Measurements from ENCODE around the gene IFNGR2.
"Not testable (repeated sequence)": the region's sequence is repeated elsewhere in the genome, so short reads cannot be mapped to it uniquely, and the experiment has no call there.

Gene IFNGR2

DNA sequence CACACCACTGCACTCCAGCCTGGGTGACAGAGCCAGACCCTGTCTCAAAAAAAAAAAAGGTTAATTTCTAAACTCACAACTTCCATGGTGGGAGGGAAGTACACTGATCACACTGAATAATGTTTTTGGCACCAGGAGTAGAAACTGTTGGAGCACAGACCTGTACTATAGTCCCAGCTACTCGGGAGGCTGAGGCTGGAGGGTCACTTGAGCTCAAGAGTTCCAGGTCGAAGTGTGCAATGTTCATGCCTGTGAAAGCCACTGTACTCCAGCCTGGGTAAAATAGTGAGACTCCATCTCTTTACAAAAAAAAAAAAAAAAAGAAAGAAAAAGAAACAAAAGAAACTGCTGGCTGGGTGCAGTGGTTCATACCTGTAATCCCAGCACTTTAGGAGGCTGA lies 41.3 kb downstream of the IFNGR2 start:
- H3K4me1 ChIP-seq (ENCODE audit: control insufficient read depth, insufficient read depth, low read length): peaks cover 17% of the 10 kb centered on the region
- no peaks in the 10 kb centered on the region for H3K36me3 ChIP-seq (ENCODE audit: control insufficient read depth, insufficient read depth, low read length, severe bottlenecking)
- no peak overlapping the region for H3K4me3 ChIP-seq (ENCODE audit: low read length)
- no peak for DNase-seq (ENCODE audit: low read depth)
- no peaks in the 10 kb centered on the region for H3K27me3 ChIP-seq (replicated peaks; ENCODE audit: control insufficient read depth, insufficient read depth, low read length)
- no peaks in the 10 kb centered on the region for H3K9me3 ChIP-seq (ENCODE audit: control insufficient read depth, low read length)
- H3K9ac ChIP-seq (ENCODE audit: low read length): peak overlapping the region; percentile 22

GRCh38 chr21:33446620-33447019 lies 43.4 kb downstream of the IFNGR2 start:
- not testable (repeated sequence) for H3K9ac ChIP-seq (ENCODE audit: low read length); DNase-seq (ENCODE audit: low read depth); H3K27me3 ChIP-seq (replicated peaks; ENCODE audit: control insufficient read depth, insufficient read depth, low read length); H3K36me3 ChIP-seq (ENCODE audit: control insufficient read depth, insufficient read depth, low read length, severe bottlenecking); H3K9me3 ChIP-seq (ENCODE audit: control insufficient read depth, low read length); H3K4me3 ChIP-seq (ENCODE audit: low read length)
- peaks cover 32% of the 10 kb centered on the region for H3K4me1 ChIP-seq (ENCODE audit: control insufficient read depth, insufficient read depth, low read length)

GRCh38 chr21:33449616-33450015 lies 46.4 kb downstream of the IFNGR2 start:
- Histone ChIP-seq H3K4me3 (ENCODE audit: low read length) (no peak overlapping the region), H3K9me3 (ENCODE audit: control insufficient read depth, low read length) (no peaks in the 10 kb centered on the region), H3K9ac (ENCODE audit: low read length) (no peak overlapping the region), H3K4me1 (ENCODE audit: control insufficient read depth, insufficient read depth, low read length) (peaks cover 29% of the 10 kb centered on the region), H3K27me3 (replicated peaks; ENCODE audit: control insufficient read depth, insufficient read depth, low read length) (no peaks in the 10 kb centered on the region), H3K36me3 (ENCODE audit: control insufficient read depth, insufficient read depth, low read length, severe bottlenecking) (peaks cover 7% of the 10 kb centered on the region)
- no peak for DNase-seq (ENCODE audit: low read depth)

DNA sequence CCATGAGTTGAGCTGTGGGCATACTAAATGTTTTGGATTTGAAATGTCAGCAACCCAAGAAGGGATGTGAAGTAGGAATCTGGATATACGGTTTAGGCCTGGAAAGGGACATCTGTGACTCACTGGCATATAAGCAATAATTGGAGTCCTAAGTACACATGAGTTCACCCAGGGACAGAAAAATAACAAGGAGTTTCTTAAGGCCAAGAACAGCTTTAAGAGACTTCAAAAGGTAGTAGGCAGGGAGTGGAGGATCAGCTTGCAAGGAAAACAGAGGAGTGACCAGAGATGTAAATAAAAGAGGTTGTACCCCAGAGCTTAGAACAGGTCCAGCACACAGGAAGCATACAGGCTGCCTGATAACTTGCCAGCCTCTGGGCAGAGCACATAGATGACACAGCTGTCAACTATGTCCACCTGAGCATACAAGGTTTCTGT lies 48.4 kb downstream of the IFNGR2 start:
- Histone ChIP-seq H3K9ac (ENCODE audit: low read length) (no peak overlapping the region), H3K4me3 (ENCODE audit: low read length) (no peak overlapping the region), H3K4me1 (ENCODE audit: control insufficient read depth, insufficient read depth, low read length) (peaks cover 32% of the 10 kb centered on the region), H3K27me3 (replicated peaks; ENCODE audit: control insufficient read depth, insufficient read depth, low read length) (no peaks in the 10 kb centered on the region), H3K9me3 (ENCODE audit: control insufficient read depth, low read length) (no peaks in the 10 kb centered on the region), H3K36me3 (ENCODE audit: control insufficient read depth, insufficient read depth, low read length, severe bottlenecking) (peaks cover 16% of the 10 kb centered on the region)
- peak; percentile 20 for DNase-seq (ENCODE audit: low read depth)

GRCh38 chr21:33452362-33452761 lies 49.1 kb downstream of the IFNGR2 start:
- H3K9ac ChIP-seq (ENCODE audit: low read length): no peak overlapping the region
- H3K27me3 ChIP-seq (replicated peaks; ENCODE audit: control insufficient read depth, insufficient read depth, low read length): no peaks in the 10 kb centered on the region
- no peak for DNase-seq (ENCODE audit: low read depth)
- H3K9me3 ChIP-seq (ENCODE audit: control insufficient read depth, low read length): no peaks in the 10 kb centered on the region
- H3K4me3 ChIP-seq (ENCODE audit: low read length): no peak overlapping the region
- peaks cover 23% of the 10 kb centered on the region for H3K36me3 ChIP-seq (ENCODE audit: control insufficient read depth, insufficient read depth, low read length, severe bottlenecking)
- H3K4me1 ChIP-seq (ENCODE audit: control insufficient read depth, insufficient read depth, low read length): peaks cover 32% of the 10 kb centered on the region

- H3K4me1 ChIP-seq (ENCODE audit: control insufficient read depth, insufficient read depth, low read length): peaks cover 18% of the 10 kb centered on the region
- no peaks in the 10 kb centered on the region for H3K9me3 ChIP-seq (ENCODE audit: control insufficient read depth, low read length)
- H3K9ac ChIP-seq (ENCODE audit: low read length): peak overlapping the region; percentile 21
- peaks cover 31% of the 10 kb centered on the region for H3K36me3 ChIP-seq (ENCODE audit: control insufficient read depth, insufficient read depth, low read length, severe bottlenecking)
- no peak overlapping the region for H3K4me3 ChIP-seq (ENCODE audit: low read length)
- no peaks in the 10 kb centered on the region for H3K27me3 ChIP-seq (replicated peaks; ENCODE audit: control insufficient read depth, insufficient read depth, low read length)
- no peak for DNase-seq (ENCODE audit: low read depth)
Observed at GRCh38 chr21:33455686-33456446, 52.7 kb downstream of the IFNGR2 start.

GRCh38 chr21:33458861-33459260 lies 55.6 kb downstream of the IFNGR2 start:
- peaks cover 8% of the 10 kb centered on the region for H3K4me1 ChIP-seq (ENCODE audit: control insufficient read depth, insufficient read depth, low read length)
- H3K4me3 ChIP-seq (ENCODE audit: low read length): no peak overlapping the region
- H3K9ac ChIP-seq (ENCODE audit: low read length): no peak overlapping the region
- DNase-seq (ENCODE audit: low read depth): no peak
- H3K9me3 ChIP-seq (ENCODE audit: control insufficient read depth, low read length): no peaks in the 10 kb centered on the region
- peaks cover 32% of the 10 kb centered on the region for H3K36me3 ChIP-seq (ENCODE audit: control insufficient read depth, insufficient read depth, low read length, severe bottlenecking)
- H3K27me3 ChIP-seq (replicated peaks; ENCODE audit: control insufficient read depth, insufficient read depth, low read length): no peaks in the 10 kb centered on the region

DNA sequence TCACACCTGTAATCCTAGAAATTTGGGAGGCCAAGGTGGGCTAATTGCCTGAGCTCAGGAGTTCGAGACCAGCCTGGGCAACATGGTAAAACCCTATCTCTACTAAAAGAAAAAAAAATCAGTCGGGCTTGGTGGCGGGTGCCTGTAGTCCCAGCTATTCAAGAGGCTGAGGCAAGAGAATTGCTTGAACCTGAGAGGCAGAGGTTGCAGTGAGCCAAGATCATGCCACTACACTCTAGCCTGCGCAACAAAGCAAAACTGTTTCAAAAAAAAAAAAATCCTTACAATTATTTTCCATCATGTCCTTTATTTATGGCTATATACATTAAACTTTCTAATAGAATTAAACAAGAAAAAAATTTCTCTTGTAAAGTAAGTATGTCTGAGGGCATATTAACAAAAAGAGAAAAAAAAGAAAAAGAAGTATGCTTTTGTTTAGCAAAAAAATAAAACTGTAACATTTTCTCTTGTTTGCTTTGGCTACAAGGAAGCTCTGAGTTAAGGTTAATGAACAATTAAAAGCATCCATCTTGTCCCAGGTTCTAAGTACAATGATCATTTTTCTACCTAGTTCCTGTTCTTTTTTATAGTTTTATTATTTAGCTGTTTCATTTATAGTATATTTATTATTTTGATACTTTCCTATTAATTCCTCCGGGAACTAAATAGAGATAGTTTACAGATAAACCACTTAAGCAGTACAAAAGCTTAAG lies 58.5 kb downstream of the IFNGR2 start:
- Histone ChIP-seq H3K9me3 (ENCODE audit: control insufficient read depth, low read length) (no peaks in the 10 kb centered on the region), H3K36me3 (ENCODE audit: control insufficient read depth, insufficient read depth, low read length, severe bottlenecking) (peaks cover 37% of the 10 kb centered on the region), H3K9ac (ENCODE audit: low read length) (no peak overlapping the region), H3K27me3 (replicated peaks; ENCODE audit: control insufficient read depth, insufficient read depth, low read length) (no peaks in the 10 kb centered on the region), H3K4me3 (ENCODE audit: low read length) (no peak overlapping the region), H3K4me1 (ENCODE audit: control insufficient read depth, insufficient read depth, low read length) (no peaks in the 10 kb centered on the region)
- DNase-seq (ENCODE audit: low read depth): no peak

DNA sequence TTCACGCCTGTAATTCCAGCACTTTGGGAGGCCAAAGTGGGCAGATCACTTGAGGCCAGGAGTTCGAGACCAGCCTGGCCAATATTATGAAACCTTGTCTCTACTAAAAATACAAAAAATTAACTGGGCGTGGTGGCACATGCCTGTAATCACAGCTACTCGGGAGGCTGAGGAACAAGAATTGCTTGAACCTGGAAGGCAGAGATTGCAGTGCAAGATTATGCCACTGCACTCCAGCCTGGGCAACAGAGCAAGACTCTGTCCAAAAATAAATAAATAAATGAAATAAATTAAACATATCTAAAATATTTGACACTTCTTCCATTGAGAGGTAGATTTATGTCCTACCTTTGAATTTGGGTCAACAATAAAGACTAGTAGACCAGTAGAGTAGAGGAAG lies 66.0 kb downstream of the IFNGR2 start:
- not testable (repeated sequence) for H3K4me3 ChIP-seq (ENCODE audit: low read length); H3K9ac ChIP-seq (ENCODE audit: low read length); H3K4me1 ChIP-seq (ENCODE audit: control insufficient read depth, insufficient read depth, low read length); H3K9me3 ChIP-seq (ENCODE audit: control insufficient read depth, low read length); DNase-seq (ENCODE audit: low read depth); H3K27me3 ChIP-seq (replicated peaks; ENCODE audit: control insufficient read depth, insufficient read depth, low read length)
- H3K36me3 ChIP-seq (ENCODE audit: control insufficient read depth, insufficient read depth, low read length, severe bottlenecking): peaks cover 18% of the 10 kb centered on the region

DNA sequence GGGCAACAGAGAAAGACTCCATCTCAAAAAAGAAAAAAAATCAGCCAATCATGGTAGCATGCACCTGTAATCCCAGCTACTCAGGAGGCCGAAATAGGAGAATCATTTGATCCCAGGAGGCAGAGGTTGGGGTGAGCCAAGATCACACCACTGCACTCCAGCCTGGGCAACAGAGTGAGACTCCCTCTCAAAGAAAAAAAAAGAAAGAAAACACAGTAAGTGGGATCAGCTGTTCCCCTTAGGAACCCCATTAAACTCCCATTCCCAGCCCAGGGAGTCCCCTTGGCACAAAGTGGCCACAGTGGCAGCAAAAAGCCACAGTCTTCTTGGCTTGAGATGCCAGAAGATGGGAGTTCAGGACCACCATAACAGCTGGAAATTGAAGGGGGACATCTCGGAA lies 67.5 kb downstream of the IFNGR2 start:
- H3K9ac ChIP-seq (ENCODE audit: low read length): no peak overlapping the region
- no peaks in the 10 kb centered on the region for H3K9me3 ChIP-seq (ENCODE audit: control insufficient read depth, low read length)
- no peak for DNase-seq (ENCODE audit: low read depth)
- no peaks in the 10 kb centered on the region for H3K4me1 ChIP-seq (ENCODE audit: control insufficient read depth, insufficient read depth, low read length)
- no peaks in the 10 kb centered on the region for H3K27me3 ChIP-seq (replicated peaks; ENCODE audit: control insufficient read depth, insufficient read depth, low read length)
- H3K4me3 ChIP-seq (ENCODE audit: low read length): no peak overlapping the region
- peaks cover 7% of the 10 kb centered on the region for H3K36me3 ChIP-seq (ENCODE audit: control insufficient read depth, insufficient read depth, low read length, severe bottlenecking)

GRCh38 chr21:33473344-33473743 lies 70.1 kb downstream of the IFNGR2 start:
- H3K4me1 ChIP-seq (ENCODE audit: control insufficient read depth, insufficient read depth, low read length): peaks cover 2% of the 10 kb centered on the region
- no peaks in the 10 kb centered on the region for H3K9me3 ChIP-seq (ENCODE audit: control insufficient read depth, low read length)
- no peaks in the 10 kb centered on the region for H3K36me3 ChIP-seq (ENCODE audit: control insufficient read depth, insufficient read depth, low read length, severe bottlenecking)
- H3K9ac ChIP-seq (ENCODE audit: low read length): no peak overlapping the region
- no peaks in the 10 kb centered on the region for H3K27me3 ChIP-seq (replicated peaks; ENCODE audit: control insufficient read depth, insufficient read depth, low read length)
- no peak for DNase-seq (ENCODE audit: low read depth)
- no peak overlapping the region for H3K4me3 ChIP-seq (ENCODE audit: low read length)
